Nephron progenitor cell (in vitro differentiated cells): ENCODE results near the gene PTPRN.

Experiments used
- DNase-seq: peaks from one replicate; pipeline ENCODE4 v3.0.0; 2021
- H3K27ac Mint-ChIP-seq: 2 replicates; pipeline ENCODE4 v1.8.0; 2021; ENCODE audit warnings: mild to moderate bottlenecking, moderate library complexity, mixed read lengths
- H3K27me3 Mint-ChIP-seq: 2 replicates; pipeline ENCODE4 v1.8.0; 2021; ENCODE audit warnings: mild to moderate bottlenecking, low read depth, mixed read lengths; ENCODE audit not compliant: poor library complexity
- H3K36me3 Mint-ChIP-seq: 2 replicates; pipeline ENCODE4 v1.8.0; 2021; ENCODE audit warnings: low read depth, mixed read lengths
- H3K4me1 Mint-ChIP-seq: 2 replicates; pipeline ENCODE4 v1.8.0; 2021; ENCODE audit warnings: mixed read lengths
- H3K4me3 Mint-ChIP-seq: 2 replicates; pipeline ENCODE4 v1.8.0; 2021; ENCODE audit warnings: mild to moderate bottlenecking, moderate library complexity, mixed read lengths
- H3K9me3 Mint-ChIP-seq: 2 replicates; pipeline ENCODE4 v1.8.0; 2021; ENCODE audit warnings: mild to moderate bottlenecking, moderate library complexity, mixed read lengths
- CTCF ChIP-seq: fragments of 200-600 bp; sonication (generic); IDR thresholded peaks from 2 replicates; pipeline ENCODE4 v1.5.0; 2021; ENCODE audit warnings: antibody characterized with exemption

Gene PTPRN

GRCh38 chr2:219252900-219253752, 56.1 kb downstream of the PTPRN start, which contains the start of gene TUBA4B:
Gene TUBA4B (plus strand): TSS chr2:219253243. CDS start chr2:219253408, 165 bp downstream.
- Mint-ChIP-seq H3K36me3 (peaks cover 5% of the 10 kb centered on the region), H3K27me3 (peaks cover 80% of the 10 kb centered on the region), H3K4me3 (peak within 1 kb of the TSS; percentile 76), H3K4me1 (peaks cover 40% of the 10 kb centered on the region), H3K27ac (no peak within 1 kb of the TSS), H3K9me3 (no peaks in the 10 kb centered on the region)
- DNase-seq: peak; percentile 56
- no peak for TF ChIP-seq CTCF

- no peak for DNase-seq
- Mint-ChIP-seq H3K27ac (no peak overlapping the region), H3K4me3 (peak overlapping the region; percentile 76), H3K36me3 (peaks cover 8% of the 10 kb centered on the region), H3K4me1 (peaks cover 43% of the 10 kb centered on the region), H3K27me3 (peaks cover 74% of the 10 kb centered on the region), H3K9me3 (no peaks in the 10 kb centered on the region)
- no peak for TF ChIP-seq CTCF
Measured at GRCh38 chr2:219252570-219252899, 56.7 kb downstream of the PTPRN start.

- peaks cover 70% of the 10 kb centered on the region for H3K27me3 Mint-ChIP-seq
- no peak for TF ChIP-seq CTCF
- no peaks in the 10 kb centered on the region for H3K9me3 Mint-ChIP-seq
- H3K27ac Mint-ChIP-seq: no peak overlapping the region
- peak overlapping the region; percentile 76 for H3K4me3 Mint-ChIP-seq
- H3K36me3 Mint-ChIP-seq: peaks cover 8% of the 10 kb centered on the region
- H3K4me1 Mint-ChIP-seq: peaks cover 43% of the 10 kb centered on the region
- DNase-seq: no peak
Measured at GRCh38 chr2:219252084-219252483, 57.1 kb downstream of the PTPRN start.

GRCh38 chr2:219251656-219252055, 57.5 kb downstream of the PTPRN start:
- Mint-ChIP-seq H3K4me1 (peaks cover 48% of the 10 kb centered on the region), H3K9me3 (no peaks in the 10 kb centered on the region), H3K36me3 (peaks cover 8% of the 10 kb centered on the region), H3K4me3 (no peak overlapping the region), H3K27ac (no peak overlapping the region), H3K27me3 (peaks cover 66% of the 10 kb centered on the region)
- no peak for DNase-seq
- no peak for TF ChIP-seq CTCF

DNA sequence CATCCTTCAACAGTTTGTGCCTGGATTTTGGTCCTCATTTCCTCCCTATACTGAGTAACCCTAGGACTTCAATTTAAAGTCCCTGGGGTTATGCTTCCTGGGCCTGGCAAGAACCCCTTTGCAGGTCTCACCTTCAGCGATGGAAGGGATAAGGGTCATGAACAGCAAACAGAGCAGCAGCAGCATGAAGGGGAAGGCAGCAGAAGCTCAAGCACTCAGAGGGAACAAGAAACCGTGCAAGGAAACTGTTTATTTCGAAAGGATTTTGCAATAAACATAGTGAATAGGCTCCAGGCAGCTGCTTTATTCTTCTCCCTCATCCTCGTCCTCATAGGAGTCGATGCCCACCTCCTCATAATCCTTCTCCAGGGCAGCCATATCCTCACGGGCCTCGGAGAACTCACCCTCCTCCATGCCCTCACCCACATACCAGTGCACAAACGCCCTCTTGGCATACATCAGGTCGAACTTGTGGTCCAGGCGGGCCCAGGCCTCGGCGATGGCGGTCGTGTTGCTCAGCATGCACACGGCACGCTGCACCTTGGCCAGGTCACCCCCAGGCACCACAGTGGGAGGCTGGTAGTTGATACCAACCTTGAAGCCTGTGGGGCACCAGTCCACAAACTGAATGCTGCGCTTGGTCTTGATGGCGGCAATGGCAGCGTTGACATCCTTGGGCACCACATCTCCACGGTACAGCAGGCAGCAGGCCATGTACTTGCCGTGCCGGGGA, 59.0 kb downstream of the PTPRN start:
- Mint-ChIP-seq H3K4me3 (no peak overlapping the region), H3K4me1 (peaks cover 58% of the 10 kb centered on the region), H3K27me3 (peaks cover 51% of the 10 kb centered on the region), H3K9me3 (no peaks in the 10 kb centered on the region), H3K27ac (peak overlapping the region; percentile 82), H3K36me3 (peaks cover 8% of the 10 kb centered on the region)
- TF ChIP-seq CTCF: no peak
- DNase-seq: no peak
